ENCODE results near the gene CDKL5.

DNA sequence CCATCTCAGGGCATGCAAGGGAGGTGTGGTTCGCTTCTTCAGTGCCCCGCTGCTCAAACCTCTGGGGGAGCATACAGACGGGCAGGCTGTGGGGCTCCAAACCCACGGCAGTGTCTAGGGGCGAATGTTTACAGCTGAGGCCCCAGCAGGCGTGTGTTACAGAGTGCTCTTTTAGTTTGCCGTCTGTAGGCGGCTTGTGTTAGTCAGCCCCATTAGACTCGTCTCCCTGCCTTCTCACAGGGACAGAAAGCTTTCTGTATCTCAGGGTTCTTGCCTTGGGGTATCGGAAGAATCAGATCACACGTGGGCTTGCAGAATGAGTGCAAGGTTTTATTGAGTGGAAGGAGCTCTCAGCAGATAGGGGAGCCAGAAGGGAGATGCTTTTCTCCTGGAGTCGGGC lies 235.9 kb downstream of the CDKL5 start:
- TF ChIP-seq EP300 (IDR thresholded peaks at IDR 0.05) = no peak
- TF ChIP-seq POLR2A (IDR thresholded peaks at IDR 0.05) = no peak
